CD14-positive monocyte (primary cell): Measurements from ENCODE around the gene NOP53. TPM values are rescaled to one million over a fixed set of nuclear protein-coding genes. Genes with fewer than 3 reads are reported as not detected.

Source experiments
- DNase-seq, 3 donors: peaks; one replicate each; pipeline ENCODE4 v3.0.0-alpha.2; 2011 to 2022
- H2AFZ ChIP-seq: 2 replicates; pipeline ENCODE4 v1.6.0; 2012; ENCODE audit warnings: mild to moderate bottlenecking, low read depth, low read length, inconsistent platforms; ENCODE audit not compliant: insufficient read depth, poor library complexity, severe bottlenecking
- H3K27ac ChIP-seq, 2 donors: 1 replicate in 1 of 2; 2 replicates in 1 of 2; pipeline ENCODE4 v1.5.1; 2012 to 2013; ENCODE audit warnings: low read length in 2 of 2, control low read depth in 1 of 2, inconsistent platforms in 1 of 2, low read depth in 1 of 2, mild to moderate bottlenecking in 1 of 2
- H3K27me3 ChIP-seq, 2 donors: one replicate each; pipeline versions ENCODE4 v1.6.0 to v1.6.1; 2011 to 2013; ENCODE audit warnings: low read length in 2 of 2; ENCODE audit not compliant: control insufficient read depth in 2 of 2, insufficient read depth in 2 of 2
- H3K36me3 ChIP-seq, 2 donors: replicated peaks in 1 of 2; 1 replicate in 1 of 2; 2 replicates in 1 of 2; pipeline versions ENCODE4 v1.5.1 to v1.6.1; 2012 to 2013; ENCODE audit warnings: low read length in 2 of 2, control low read depth in 1 of 2, inconsistent platforms in 1 of 2, mild to moderate bottlenecking in 1 of 2; ENCODE audit not compliant: insufficient read depth in 2 of 2, control insufficient read depth in 1 of 2
- H3K4me1 ChIP-seq, 2 donors: 1 replicate in 1 of 2; 2 replicates in 1 of 2; pipeline versions ENCODE4 v1.5.1 to v1.6.1; 2012 to 2013; ENCODE audit warnings: low read length in 2 of 2, control low read depth in 1 of 2, inconsistent platforms in 1 of 2, mild to moderate bottlenecking in 1 of 2, moderate library complexity in 1 of 2; ENCODE audit not compliant: insufficient read depth in 2 of 2, control insufficient read depth in 1 of 2
- H3K4me2 ChIP-seq: replicated peaks from 2 replicates; pipeline ENCODE3; 2012; ENCODE audit warnings: low read length, moderate library complexity, mild to moderate bottlenecking; ENCODE audit not compliant: poor library complexity, severe bottlenecking; ENCODE audit errors: extremely low read depth
- H3K4me3 ChIP-seq, 3 experiments: fragments of 200-600 bp in 1 of 3; sonication (generic) in 1 of 3; replicated peaks in 1 of 3; 1 replicate in 2 of 3; 2 replicates in 1 of 3; pipeline ENCODE4 v1.5.1; 2011 to 2013; ENCODE audit warnings: low read length in 3 of 3, mild to moderate bottlenecking in 3 of 3, control low read depth in 2 of 3, low read depth in 2 of 3, inconsistent platforms in 1 of 3, moderate library complexity in 1 of 3
- H3K79me2 ChIP-seq: 2 replicates; pipeline ENCODE4 v1.6.0; 2012; ENCODE audit warnings: mild to moderate bottlenecking, control low read depth, inconsistent platforms, low read length, moderate library complexity; ENCODE audit not compliant: insufficient read depth
- H3K9ac ChIP-seq: 2 replicates; pipeline ENCODE4 v1.6.0; 2017; ENCODE audit warnings: low read length, mild to moderate bottlenecking; ENCODE audit not compliant: insufficient read depth, poor library complexity, severe bottlenecking
- H3K9me3 ChIP-seq, 2 donors: replicated peaks in 1 of 2; 1 replicate in 1 of 2; 2 replicates in 1 of 2; pipeline versions ENCODE4 v1.5.1 to v1.6.1; 2012 to 2013; ENCODE audit warnings: low read length in 2 of 2, control low read depth in 1 of 2; ENCODE audit not compliant: control insufficient read depth in 1 of 2, insufficient read depth in 1 of 2
- H4K20me1 ChIP-seq: 2 replicates; pipeline ENCODE4 v1.6.0; 2012; ENCODE audit warnings: mild to moderate bottlenecking, low read length, control low read depth, moderate library complexity; ENCODE audit not compliant: insufficient read depth
- H3K27ac Mint-ChIP-seq, 7 donors: one replicate each; pipeline ENCODE4 v1.8.0; 2020; ENCODE audit warnings: mild to moderate bottlenecking in 7 of 7, mixed read lengths in 7 of 7, moderate library complexity in 6 of 7, inconsistent platforms in 2 of 7
- H3K27me3 Mint-ChIP-seq, 3 donors: one replicate each; pipeline ENCODE4 v1.8.0; 2021 to 2022; ENCODE audit warnings: low read depth in 3 of 3, mild to moderate bottlenecking in 3 of 3, mixed read lengths in 3 of 3, moderate library complexity in 3 of 3, inconsistent platforms in 1 of 3
- H3K36me3 Mint-ChIP-seq, 2 donors: one replicate each; pipeline ENCODE4 v1.8.0; 2020; ENCODE audit warnings: mixed read lengths in 2 of 2, inconsistent platforms in 1 of 2, mild to moderate bottlenecking in 1 of 2
- H3K4me1 Mint-ChIP-seq: one replicate; pipeline ENCODE4 v1.8.0; 2020; ENCODE audit warnings: mild to moderate bottlenecking, mixed read lengths
- H3K4me3 Mint-ChIP-seq, 2 donors: one replicate each; pipeline ENCODE4 v1.8.0; 2020; ENCODE audit warnings: mild to moderate bottlenecking in 2 of 2, mixed read lengths in 2 of 2, moderate library complexity in 1 of 2
- H3K9me3 Mint-ChIP-seq, 7 donors: one replicate each; pipeline ENCODE4 v1.8.0; 2020 to 2022; ENCODE audit warnings: mixed read lengths in 7 of 7, mild to moderate bottlenecking in 6 of 7, moderate library complexity in 6 of 7, inconsistent platforms in 2 of 7
- CTCF ChIP-seq: fragments of 200-600 bp; IDR thresholded peaks from one replicate; pipeline ENCODE4 v1.8.0; 2022; ENCODE audit warnings: antibody characterized with exemption, mild to moderate bottlenecking
- WGBS: methylation state at CpG from one replicate; pipeline ENCODE4 v1.1.5; 2013; ENCODE audit warnings: missing lambda C conversion rate; ENCODE audit not compliant: insufficient coverage; 5-methylcytosine and 5-hydroxymethylcytosine counted together
- intact Hi-C, 2 donors: fragments of 100-400 bp; cut with micrococcal nuclease; formaldehyde crosslinking; loops; one replicate each; pipeline versions ENCODE4 v1.15.0 to v1.15.1; 2023
- polyA plus RNA-seq, 3 donors: library from polyadenylated mRNA; depleted of rRNA in 1 of 3; unstranded in 2 of 3; stranded (reverse) in 1 of 3; fragments of 300-500 nt in 2 of 3; fragments of >200 nt in 1 of 3; fragmentation: Illumina TruSeq in 2 of 3; gene quantifications; 1 replicate in 2 of 3; 2 replicates in 1 of 3; pipeline ENCODE4 v1.2.3, GENCODE V29; 2012 to 2021

Gene NOP53
- polyA plus RNA-seq, 3 donors: 47.5 to 193 (median 70.4) TPM

GRCh38 chr19:47719047-47719859 is 26.1 kb upstream of the NOP53 start:
- Histone ChIP-seq H3K4me1 (peaks cover 12% of the 10 kb centered on the region in 2 donors), H4K20me1 (no peaks in the 10 kb centered on the region), H2AFZ (no peak overlapping the region), H3K9me3 (no peaks in the 10 kb centered on the region), H3K79me2 (no peaks in the 10 kb centered on the region), H3K27me3 (peaks cover 0 to 8% of the 10 kb centered on the region in 2 donors), H3K9ac (no peak overlapping the region), H3K4me3 (no peak overlapping the region), H3K36me3 (no peaks in the 10 kb centered on the region), H3K4me2 (no peak overlapping the region), H3K27ac (no peak overlapping the region)
- no peak overlapping the region for H3K4me3 Mint-ChIP-seq
- peaks cover 0 to 4% (median 1%) of the 10 kb centered on the region in 7 donors for H3K9me3 Mint-ChIP-seq
- intact Hi-C loops: no loop called here
- H3K27me3 Mint-ChIP-seq: peaks cover 9 to 17% (median 12%) of the 10 kb centered on the region in 3 donors
- no peaks in the 10 kb centered on the region for H3K36me3 Mint-ChIP-seq
- DNase-seq: no peak
- peak overlapping the region in 2 of 7 donors; percentile 39 to 41 for H3K27ac Mint-ChIP-seq
- H3K4me1 Mint-ChIP-seq: peaks cover 8% of the 10 kb centered on the region
- whole genome bisulfite sequencing: 81% methylated on average over 21 of the region's 26 CpGs
- TF ChIP-seq CTCF: no peak

- no peak overlapping the region for H3K27ac ChIP-seq
- Mint-ChIP-seq H3K27ac (no peak overlapping the region), H3K4me3 (no peak overlapping the region), H3K9me3 (peaks cover 0 to 8% (median 0%) of the 10 kb centered on the region in 7 donors), H3K27me3 (peaks cover 4 to 7% (median 5%) of the 10 kb centered on the region in 3 donors), H3K36me3 (no peaks in the 10 kb centered on the region), H3K4me1 (peaks cover 8% of the 10 kb centered on the region)
- no peak overlapping the region for H3K4me2 ChIP-seq
- DNase-seq: no peak
- H4K20me1 ChIP-seq: no peaks in the 10 kb centered on the region
- no peak overlapping the region for H3K9ac ChIP-seq
- H3K27me3 ChIP-seq: no peaks in the 10 kb centered on the region
- H3K9me3 ChIP-seq: peaks cover under 1 to 6% of the 10 kb centered on the region in 2 donors
- H3K4me1 ChIP-seq: peaks cover 12% of the 10 kb centered on the region in 2 donors
- intact Hi-C loops: no loop called here
- H3K79me2 ChIP-seq: no peaks in the 10 kb centered on the region
- H2AFZ ChIP-seq: no peak overlapping the region
- no peak for TF ChIP-seq CTCF
- WGBS: 98% methylated on average over 13 of the region's 14 CpGs
- H3K36me3 ChIP-seq: no peaks in the 10 kb centered on the region
- no peak overlapping the region for H3K4me3 ChIP-seq
Measured at GRCh38 chr19:47720669-47721422, 24.5 kb upstream of the NOP53 start.
